ENCODE measurements around the gene SMTN.
"Not testable (repeated sequence)": the region's sequence is repeated elsewhere in the genome, so short reads cannot be mapped to it uniquely, and the experiment has no call there.

Gene SMTN

GRCh38 chr22:31091106-31091975, 10.2 kb downstream of the SMTN start:
- no peak for DNase-seq

GRCh38 chr22:31092161-31092560, 11.0 kb downstream of the SMTN start:
- no peak for DNase-seq

GRCh38 chr22:31093086-31093850, 12.2 kb downstream of the SMTN start:
- DNase-seq: no peak

GRCh38 chr22:31094021-31094551, 13.0 kb downstream of the SMTN start:
- DNase-seq: no peak

- no peak for DNase-seq
Measured at GRCh38 chr22:31094741-31095140, 13.6 kb downstream of the SMTN start.

GRCh38 chr22:31095637-31096249, 14.6 kb downstream of the SMTN start:
- DNase-seq: no peak

- DNase-seq: no peak
Measured at GRCh38 chr22:31096657-31097279, 15.7 kb downstream of the SMTN start.

GRCh38 chr22:31097539-31097938, 16.4 kb downstream of the SMTN start:
- not testable (repeated sequence) for DNase-seq

GRCh38 chr22:31097941-31098631, 17.0 kb downstream of the SMTN start:
- no peak for DNase-seq

GRCh38 chr22:31098632-31099110, 17.6 kb downstream of the SMTN start:
- DNase-seq: no peak

GRCh38 chr22:31099386-31099785, 18.3 kb downstream of the SMTN start:
- DNase-seq: no peak

GRCh38 chr22:31099841-31100761, 19.0 kb downstream of the SMTN start:
- no peak for DNase-seq

GRCh38 chr22:31100762-31101525, 19.8 kb downstream of the SMTN start:
- no peak for DNase-seq

GRCh38 chr22:31102441-31103081, 21.4 kb downstream of the SMTN start:
- DNase-seq: peak; percentile 81

GRCh38 chr22:31103111-31103510, 22.0 kb downstream of the SMTN start:
- no peak for DNase-seq

- no peak for DNase-seq
Measured at GRCh38 chr22:31103899-31104694, 23.0 kb downstream of the SMTN start.

GRCh38 chr22:31104869-31105268, 23.8 kb downstream of the SMTN start:
- peak; percentile 32 for DNase-seq

- DNase-seq: no peak
Measured at GRCh38 chr22:31105282-31105929, 24.3 kb downstream of the SMTN start.

Data from fibroblast of skin of right biceps (primary cell).